ENCODE measurements around the gene RBKS.
"Not testable (repeated sequence)": the region's sequence is repeated elsewhere in the genome, so short reads cannot be mapped to it uniquely, and the experiment has no call there.

Gene RBKS

DNA sequence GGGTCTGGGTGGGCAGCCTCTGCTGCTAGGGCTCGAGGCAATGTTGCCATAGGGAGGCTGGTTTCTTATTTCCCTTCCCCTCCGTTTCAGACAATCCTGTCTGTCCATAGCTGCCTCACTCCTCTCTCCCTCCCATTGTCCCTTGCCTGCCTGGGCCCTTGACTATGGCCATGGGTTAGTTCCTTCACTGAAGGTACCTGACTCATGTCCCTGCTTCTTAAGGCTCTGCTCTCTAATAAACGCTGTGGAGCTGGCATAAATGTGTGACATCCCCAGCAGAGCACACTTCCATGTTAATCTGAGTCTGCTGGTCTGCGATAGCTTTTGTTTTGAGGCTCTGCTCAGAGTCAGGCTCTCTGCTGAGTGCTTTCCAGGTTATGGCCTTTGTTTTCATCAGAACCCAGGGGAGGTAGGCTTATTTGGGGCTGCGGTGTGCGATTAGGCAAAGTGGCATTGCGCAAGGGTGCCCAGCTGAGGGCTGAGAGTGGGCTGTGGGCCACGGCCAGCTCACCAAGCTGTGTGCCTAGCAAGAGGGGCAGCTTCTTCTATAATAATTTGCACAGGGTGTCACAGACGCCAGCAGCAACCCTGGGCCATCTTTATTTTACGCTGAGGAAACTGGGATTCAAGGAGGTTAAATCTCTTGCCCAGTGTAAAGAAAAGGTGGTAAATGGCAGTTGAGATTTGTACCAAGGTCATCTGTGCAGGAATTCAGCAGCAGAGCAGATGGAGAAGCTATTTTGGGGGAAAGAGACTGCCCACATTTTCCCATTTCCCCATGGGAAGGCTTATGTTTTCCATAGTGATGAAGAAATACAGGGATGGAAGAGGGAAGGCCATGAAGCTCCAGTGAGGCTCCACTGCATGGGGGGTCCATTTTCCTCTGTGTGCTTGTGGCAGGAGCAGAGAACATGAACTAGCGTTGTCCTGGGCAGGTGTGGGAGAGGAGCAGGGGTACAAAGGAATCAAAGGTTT, 93.1 kb downstream of the RBKS start:
- DNase-seq = no peak

DNA sequence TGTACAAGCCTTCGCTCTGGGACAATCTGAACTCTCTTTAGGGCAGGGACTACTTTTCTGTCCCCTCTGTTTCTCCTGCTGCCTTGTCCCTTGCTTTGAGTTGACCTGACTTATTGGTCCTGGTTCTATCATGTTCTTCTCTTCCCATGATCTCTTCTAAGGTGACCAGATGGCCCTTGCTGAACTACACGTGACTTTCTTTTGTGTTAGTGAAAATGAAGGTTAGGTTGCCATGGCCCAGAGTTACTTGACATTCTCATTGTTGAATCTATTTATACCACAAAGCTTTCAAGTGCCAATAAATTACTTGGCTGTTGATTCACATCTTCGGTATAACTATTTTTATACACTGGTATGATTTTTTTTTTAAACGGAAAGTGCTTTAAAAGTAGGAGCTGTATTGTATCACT, 94.3 kb downstream of the RBKS start:
- no peak for DNase-seq

DNA sequence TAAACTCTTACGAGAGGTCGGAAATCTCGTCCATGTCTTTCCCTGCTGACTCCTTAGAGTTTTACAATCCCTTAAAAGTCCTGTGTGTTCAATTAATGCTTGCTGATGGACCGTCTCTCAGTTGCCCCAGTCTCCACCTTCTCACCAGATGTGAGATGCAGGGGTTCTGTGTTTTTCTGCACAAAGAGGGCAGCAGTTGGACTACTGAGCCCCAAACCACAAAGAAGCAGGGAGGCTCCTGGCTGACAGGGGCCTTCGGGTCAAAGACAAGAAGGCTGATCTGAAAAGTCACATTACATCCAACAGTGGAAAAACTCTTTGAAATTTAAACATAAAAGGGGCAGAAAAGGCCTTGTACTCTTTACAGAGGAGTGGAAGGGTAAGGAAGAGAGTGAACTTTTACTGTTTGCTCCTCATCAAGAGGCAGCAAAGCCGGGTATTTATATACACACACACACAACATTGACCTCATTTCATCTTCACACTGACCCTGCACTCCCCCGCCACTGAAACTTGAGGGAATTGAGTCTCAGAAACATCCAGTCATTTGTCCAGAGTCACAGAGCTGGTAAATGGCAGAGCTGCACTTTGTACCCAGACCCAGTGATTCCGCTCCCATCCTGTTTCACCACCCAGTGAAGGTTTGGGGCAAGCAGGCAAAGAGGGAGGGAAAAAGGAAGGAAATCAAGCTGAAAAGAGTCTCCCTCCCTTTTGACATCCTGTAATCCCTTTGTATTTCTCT, 94.9 kb downstream of the RBKS start:
- DNase-seq = no peak

DNA sequence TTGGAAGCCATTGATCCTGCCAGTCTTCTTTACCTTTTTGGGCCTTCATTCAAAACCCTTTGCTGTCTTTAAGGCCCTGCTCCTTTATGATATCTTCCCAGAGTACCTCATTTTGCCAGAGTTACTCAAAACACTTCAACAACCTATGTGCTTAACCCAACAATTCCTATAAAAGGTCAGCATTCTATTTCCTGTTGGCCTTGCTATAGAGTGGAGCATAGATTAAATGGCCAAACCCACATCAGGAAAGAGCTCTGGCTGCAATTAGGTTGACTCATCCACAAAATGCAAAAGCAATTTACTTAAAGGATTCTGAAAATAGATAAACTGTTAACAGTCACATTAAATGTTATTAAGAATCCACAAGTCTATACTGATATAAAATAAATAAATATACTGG, 97.4 kb downstream of the RBKS start:
- DNase-seq = no peak

DNA sequence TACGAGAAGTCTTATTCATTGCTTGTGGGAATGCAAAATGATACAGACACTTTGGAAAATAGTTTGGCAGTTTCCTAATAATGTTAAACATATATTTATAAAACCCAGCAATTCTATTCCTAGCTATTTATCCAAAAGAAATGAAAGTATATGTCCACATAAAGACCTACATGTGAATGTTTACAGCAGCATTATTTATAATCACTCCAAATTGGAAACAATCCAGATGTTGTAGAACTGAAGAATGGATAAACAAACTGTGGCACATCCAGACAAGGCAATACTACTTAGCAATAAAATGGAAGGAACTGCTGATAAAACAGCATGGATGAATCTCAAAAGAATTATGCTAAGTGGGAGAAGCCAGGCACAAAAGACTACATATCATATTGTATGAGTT, 99.4 kb downstream of the RBKS start:
- DNase-seq = no peak

DNA sequence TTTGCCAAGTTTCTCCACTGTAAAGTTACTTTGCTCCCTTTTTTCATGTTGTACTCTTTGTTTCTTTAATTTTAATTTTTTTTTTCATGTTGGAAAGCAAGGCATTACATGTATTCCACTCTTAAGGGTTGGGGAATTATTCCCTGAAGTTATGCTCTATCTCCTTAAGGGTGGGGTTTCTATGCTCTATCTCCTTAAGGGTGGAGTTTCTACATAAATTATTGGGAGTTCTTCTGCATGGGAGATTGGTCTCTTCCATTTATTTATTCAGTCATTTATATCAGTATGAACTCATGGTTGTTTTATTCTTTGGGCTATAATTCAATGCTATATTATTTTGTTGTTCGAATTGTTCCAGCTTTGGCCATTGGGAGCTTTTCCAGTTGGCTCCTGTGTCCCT, 107.5 kb downstream of the RBKS start:
- DNase-seq = no peak

DNA sequence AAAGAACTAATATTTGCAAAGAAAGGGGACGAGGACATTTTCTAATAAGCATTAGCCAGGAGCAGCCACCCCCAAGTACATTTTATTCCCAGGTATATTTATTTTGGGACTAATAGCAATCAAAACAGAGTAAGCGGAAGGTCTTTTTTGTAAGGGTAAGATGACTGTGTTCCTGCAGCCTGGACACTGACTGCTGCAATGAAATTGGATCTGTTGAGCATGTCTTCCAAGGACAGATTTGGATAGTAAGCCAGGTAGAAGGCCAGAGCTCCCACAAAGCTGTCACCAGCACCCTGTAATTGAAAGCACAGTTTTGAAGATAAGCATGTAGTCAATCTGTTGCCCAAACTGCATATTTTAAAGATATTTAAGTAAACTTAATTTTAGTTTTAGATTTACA, 108.7 kb downstream of the RBKS start:
- no peak for DNase-seq

DNA sequence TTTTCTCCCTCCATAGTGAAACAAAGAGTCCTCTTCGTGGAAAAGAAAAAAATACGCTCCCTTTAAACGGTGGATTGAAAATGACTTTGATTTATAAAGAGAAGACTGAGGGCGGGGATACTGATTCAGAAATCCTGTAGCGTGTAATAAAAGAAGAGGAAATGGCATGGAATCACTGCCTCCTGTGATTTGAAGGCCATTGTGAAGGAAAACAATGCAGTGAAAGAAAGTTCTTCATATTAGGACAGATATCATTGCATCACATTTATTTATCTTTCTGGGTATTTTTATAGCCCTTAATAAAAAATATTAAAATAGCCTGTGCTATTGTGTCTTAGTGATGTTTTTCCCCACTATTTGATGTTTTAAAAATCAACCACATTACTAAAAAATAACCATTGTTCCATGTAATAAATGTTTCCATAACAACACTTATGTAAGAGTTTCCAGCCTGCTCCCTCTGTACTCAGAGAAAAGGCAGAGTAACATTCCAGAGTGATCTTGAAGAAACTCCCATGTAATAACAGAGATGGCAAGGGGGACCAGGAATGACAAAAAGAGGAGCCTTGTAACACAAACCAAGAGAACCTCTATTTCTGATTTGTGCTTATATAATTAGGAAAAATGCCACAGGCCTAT, 110.7 kb downstream of the RBKS start:
- no peak for DNase-seq

DNA sequence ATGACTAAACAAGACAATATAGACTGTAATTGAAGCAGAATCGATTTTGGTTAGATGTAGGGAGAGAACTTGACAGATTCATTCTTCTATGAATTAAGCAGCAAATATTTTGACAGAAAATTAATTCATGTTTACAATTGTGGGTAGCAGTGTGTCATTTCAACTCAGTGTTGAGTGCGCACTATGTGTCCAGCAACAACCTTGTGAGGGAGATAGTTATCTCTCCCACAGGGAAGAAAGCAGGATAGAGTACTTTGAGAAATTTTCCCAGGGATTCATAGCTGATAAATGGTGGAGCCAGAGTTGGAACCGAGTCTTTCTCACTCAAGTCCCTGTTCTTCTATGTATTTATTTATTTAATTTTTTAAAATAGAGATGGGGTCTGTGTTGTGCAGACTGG, 113.5 kb downstream of the RBKS start:
- no peak for DNase-seq

DNA sequence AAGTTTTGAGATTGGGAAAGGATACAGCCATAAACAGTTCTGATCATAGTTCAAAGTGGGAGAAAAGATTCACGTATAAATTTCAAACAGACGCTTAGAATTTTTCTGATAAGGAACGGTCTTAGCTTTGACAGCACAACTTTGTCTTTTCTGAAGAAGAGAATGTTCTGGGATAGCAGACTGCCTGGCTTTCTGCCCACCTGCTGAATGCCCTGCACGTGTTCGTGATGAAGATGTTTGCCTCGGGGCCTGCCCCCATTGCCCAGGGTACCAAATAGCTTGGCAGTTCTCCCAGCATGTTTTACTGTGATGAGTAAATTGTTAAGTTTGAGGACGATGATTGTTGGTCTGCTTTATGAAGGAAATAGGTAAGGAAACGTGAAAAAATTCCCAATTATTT, 114.1 kb downstream of the RBKS start:
- peak in 1 of 2 experiments; percentile 47 for DNase-seq

DNA sequence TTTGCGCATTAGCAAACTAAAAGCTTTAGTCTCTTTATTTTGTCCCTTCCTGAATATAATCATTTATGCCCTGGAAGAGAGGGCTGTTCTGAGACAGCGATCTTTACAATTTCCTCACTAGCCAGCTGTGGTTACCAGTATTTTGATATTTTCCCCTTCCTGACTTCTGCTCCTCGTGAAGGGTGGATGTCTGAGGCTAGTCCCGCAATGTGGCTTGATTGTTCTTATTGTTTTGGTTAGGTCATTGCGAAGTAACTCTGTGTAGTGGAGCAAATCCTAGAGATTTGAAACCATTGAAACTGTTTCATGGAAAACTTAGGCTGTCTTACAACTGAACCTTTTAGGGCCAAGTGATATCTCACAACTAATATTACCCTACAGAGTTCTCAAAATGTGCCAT, 116.2 kb downstream of the RBKS start:
- no peak for DNase-seq

DNA sequence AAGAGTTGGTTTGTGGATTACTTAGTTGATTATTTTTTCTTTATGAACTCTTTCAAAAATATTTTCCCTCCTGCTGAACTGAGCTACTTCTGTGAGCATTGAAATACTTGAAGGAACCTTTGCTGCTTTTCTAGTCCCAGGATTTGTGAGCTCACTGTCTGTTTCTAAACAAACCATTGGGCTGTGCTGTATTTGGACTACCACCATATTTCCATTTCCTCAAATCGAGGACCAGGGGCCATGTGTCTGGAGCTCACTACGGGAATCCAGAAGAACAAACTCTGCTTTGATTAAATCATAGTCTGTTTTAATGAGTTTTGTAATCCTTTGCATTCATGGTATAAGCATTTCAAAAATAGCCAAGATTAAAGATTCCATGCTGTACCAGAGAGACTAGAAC, 117.4 kb downstream of the RBKS start:
- DNase-seq = no peak

DNA sequence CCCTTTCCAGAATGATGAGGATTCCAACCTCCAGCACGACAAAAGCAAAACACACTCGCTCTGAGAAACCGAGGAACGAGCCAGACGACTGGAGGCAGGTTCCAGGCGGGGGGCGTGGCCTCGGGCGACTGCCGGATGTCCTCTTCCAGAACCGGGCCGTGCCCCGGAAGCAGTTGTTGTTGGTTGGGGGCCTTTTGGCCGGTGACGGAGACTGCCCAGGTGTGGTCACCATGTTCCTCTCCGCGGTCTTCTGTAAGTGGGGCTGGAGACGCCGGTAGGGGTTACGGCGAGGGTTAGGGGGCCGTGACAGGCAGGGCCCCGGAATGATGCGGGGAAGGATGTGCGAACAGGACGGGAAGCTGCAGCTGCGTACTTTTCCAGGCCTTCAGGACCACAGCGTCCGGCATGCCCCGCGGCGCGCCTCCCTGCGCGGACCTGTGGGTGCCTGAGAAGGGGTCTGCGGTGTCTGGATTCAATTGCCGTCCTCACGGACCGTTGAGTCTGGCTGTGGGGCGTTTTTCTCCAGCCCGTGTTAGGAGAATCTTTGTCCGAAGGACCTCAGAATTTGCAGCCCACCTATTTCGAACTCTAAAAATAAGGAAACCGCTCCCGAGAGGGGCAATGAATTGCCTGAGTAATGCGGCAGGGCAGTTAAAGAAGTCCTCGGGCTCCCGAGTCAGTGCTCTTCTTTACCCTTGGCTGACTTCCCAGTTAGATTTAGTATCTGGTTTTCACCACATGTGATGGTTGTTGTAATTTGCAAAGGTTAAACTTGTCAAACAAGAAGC, 118.4 kb downstream of the RBKS start, which contains the start of gene MRPL33:
TSS of gene MRPL33 (plus strand) at position 172 of the 788 bp plus-strand sequence. CDS start at position 231, 59 bp downstream.
- peak; percentile 79 to 90 for DNase-seq

DNA sequence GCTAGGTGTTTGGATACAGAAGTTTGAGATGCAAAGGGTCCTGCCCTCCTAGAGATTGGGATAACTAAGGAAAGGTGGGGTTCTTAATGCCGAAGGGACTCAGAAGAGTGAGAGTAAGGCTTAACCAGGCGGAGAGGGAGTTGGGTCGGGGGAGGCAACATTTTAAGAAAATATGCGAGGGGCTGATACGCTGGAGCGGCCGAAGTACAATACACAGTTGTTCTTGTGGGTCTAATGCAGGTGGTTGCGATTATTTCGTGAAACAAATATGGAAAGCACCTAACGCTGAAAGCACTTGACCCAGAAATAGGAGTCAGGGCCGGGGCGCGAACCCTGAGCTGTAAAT, 119.0 kb downstream of the RBKS start:
- no peak for DNase-seq

DNA sequence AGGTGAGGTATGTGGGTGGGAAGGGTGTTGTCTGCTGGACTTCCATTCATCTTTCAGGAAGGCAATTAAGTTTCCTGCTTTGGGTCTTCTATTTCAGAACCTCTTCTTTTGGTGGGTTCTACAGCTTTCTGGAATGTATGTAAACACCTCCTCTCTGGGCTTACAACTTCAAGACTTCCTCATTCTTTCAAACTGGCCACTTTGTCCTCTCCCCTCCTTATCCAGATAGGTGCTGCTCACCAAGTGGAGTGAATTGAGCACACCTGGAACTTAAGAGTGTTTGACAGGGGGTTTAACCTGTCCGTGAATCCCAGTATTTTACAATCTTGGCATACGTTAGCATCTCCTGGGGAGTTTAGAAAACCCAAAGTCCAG, 123.9 kb downstream of the RBKS start:
- DNase-seq = no peak

DNA sequence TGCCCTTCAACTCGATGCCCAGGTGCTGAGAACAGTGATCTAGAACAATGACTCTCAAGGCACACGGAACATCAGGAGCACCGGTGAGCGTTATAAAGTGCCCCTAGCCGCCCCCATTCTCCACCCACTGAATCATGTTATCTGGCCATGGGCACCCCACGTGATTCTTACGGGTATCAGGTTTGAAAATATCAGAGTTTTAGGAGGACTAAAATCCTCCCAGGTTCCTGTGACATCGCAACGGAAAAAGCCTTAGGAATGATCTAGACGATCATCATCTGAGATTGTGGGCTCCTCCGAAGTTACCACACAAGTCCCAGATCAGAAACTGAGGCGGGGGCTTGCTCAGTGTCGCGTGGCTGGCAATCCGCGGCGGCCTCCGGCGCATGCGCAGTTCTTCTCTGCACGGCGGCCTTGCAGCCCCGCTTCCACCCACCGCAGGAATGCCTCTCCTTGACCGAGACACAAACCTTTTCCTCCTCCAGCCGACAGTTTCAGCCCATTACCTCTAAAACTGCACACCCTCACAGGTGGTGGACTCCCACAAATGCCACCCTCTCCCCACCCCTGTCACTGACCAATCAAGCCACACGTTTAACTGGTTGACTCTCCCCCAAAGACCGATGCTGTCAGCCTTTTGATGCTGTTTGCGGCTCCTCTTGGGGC, 124.4 kb downstream of the RBKS start:
- DNase-seq = no peak

DNA sequence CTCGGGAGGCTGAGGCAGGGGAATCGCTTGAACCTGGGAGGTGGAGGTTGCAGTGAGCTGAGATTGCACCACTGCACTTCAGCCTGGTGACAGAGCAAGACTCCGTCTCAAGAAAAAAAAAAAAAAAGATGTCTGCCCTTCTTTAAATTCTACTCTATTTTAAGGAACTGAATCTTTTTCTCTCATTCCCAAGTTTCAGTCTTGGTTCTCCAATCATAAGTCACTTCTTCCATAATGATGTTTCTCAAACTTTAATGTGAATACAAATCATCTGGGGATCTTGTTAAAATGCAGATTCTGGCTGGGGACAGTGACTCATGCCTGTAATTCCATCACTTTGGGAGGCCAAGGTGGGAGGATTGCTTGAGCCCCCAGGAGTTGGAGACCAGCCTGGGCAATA, 125.7 kb downstream of the RBKS start:
- DNase-seq = not testable (repeated sequence)

DNA sequence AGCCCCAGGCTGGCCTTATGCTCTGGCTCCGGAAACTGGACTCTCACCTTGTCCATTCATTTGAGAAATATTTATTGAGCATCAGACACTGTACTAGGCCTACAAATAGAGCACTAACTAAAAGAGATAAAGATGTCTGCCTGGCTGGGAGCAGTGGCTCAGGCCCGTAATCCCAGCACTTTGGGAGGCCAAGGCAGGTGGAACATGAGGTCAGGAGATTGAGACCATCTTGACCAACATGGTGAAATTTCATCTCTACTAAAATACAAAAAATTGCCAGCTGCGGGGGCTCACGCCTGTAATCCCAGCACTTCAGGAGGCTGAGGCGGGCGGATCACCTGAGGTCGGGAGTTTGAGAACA, 126.3 kb downstream of the RBKS start:
- DNase-seq = no peak

DNA sequence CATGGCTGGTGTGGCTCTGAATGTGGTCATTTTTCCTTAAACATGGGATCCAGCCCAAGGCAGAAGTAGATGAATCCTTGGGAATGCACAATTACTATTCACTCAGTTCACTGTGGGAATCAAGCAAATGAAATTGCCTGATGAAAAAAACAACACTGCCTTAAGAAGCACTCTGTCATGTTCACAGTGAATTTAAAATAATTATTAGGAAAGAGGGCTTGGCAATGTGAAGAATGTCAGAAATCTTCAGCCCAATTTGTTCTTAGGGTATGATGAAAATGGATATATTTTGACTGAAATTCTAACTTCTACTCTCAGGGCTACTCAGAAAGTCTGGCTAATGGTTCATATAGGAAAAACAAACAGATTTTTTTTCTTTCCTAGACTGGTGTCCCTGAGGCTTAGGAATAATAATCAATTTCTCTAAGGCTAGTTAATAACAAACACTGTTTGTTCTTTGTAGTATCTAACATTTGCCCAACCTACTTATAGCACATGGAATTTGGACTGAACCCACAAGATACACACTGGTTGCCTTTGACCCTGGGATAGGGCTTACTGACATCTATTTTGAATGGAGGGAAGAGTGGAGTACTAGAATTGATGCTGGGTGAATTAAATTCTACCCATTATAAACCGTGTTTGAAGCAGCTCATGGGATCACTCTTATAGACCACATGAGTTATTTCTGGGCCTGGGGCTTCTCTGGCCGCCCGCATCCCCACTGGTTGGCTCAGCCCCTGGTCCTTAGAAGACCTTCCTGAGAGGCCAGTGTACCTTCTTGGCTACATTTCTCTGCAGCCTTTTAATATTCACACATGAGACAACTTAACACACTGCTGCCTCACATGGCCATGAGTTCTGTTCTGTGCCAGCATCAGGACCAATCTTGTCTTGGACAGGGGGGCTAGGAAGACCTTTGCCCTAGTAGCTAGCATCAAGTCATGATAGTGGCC, 127.0 kb downstream of the RBKS start:
- no peak for DNase-seq

DNA sequence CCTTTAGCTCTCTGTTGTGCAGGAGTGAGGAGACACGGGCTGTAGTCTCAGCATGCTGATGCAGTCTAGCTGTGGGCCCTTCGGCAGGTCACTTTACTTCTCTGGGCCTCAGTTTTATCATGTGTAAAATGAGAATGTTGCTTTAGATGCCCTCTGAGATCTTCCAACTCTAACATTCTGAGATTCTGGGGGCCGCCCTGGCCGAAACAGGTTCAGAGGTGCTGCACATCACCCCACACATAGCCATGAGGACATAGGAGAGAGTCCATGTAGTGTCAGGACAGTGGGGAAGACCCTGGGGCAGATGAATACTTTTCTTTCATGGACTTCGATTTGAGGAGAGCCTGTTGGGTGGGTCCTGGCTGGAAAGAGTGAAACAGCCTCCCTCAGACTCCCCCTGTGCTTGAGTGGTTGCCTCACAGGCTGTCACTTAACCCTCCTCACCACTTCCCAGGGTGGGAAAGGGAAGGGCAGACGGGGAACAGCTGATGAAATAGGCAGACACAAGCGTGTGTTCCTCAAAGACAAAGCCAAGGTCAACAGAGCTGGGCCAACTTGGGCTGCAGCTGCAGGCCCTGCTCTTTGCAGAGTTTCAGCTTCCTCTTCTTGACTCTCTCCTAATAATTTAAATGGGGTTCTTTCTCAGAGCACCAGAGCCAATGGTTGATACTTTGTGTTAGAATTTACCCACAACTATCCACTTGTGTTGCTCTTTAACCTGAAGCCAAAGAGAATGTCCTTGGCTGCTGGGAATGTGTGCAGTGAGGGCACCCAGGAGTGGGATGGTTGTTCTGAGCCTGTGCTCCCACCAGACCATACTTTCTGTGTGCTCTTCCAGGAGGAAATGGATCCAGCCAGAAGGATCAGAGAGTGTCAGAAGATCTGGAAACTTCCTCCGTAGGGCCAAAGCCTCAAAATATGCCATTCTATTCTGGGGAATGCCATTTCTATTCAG, 133.4 kb downstream of the RBKS start:
- no peak for DNase-seq
